Measurements from ENCODE around the gene CNTD1.

DNA sequence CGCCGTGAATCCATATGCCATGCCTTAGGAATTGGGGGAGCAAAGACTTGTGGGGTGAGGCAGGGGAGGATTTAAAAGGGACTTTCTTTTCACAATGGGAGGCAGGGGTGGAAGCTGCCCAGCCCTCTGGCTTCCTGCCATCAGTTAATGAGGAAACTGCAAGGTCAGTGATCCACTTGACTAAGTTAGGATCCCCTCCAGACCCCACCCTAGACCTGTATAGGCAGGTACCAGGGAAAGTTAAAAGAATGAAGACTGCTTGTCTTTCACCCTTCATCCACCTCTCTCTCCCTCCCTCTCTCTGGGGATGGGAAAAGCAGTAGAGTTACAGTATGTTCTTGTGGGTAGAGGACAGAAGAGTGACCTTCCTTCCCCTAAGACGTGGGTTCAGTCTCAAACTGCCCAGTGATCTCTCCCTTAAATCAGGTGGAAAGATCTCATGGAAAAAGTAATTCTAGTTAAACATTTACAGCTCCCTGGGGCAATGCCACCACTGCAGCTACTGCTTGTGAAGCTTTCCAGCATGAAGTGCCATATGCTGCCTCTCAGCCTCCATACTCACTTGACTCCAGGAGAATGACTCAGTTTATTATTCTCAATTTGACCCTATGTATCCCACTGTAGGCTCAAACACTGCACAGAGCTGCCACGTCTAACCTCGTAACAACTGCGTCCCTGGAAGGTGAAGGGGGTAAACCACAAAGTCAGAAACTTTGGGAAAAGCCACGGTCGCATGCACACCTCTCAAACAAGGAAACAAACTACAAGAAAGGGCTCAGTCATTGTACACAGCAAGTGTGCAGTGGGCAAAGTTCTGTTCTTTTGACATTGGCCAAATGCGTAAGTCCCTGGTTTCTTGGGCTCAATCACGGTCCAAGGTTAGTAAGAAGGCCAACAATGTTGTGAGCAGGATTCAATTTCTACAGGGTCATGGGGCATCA lies 1.3 kb upstream of the CNTD1 start:
- no peak for TF ChIP-seq EZH2 (IDR thresholded peaks at IDR 0.05; ENCODE audit: insufficient read depth, low read length)
- TF ChIP-seq, protein P1, sequence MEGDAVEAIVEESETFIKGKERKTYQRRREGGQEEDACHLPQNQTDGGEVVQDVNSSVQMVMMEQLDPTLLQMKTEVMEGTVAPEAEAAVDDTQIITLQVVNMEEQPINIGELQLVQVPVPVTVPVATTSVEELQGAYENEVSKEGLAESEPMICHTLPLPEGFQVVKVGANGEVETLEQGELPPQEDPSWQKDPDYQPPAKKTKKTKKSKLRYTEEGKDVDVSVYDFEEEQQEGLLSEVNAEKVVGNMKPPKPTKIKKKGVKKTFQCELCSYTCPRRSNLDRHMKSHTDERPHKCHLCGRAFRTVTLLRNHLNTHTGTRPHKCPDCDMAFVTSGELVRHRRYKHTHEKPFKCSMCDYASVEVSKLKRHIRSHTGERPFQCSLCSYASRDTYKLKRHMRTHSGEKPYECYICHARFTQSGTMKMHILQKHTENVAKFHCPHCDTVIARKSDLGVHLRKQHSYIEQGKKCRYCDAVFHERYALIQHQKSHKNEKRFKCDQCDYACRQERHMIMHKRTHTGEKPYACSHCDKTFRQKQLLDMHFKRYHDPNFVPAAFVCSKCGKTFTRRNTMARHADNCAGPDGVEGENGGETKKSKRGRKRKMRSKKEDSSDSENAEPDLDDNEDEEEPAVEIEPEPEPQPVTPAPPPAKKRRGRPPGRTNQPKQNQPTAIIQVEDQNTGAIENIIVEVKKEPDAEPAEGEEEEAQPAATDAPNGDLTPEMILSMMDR (IDR thresholded peaks at IDR 0.05; ENCODE audit: insufficient read depth, low read depth, low read length) = no peak
